HL-60/S4 (cell line): ENCODE data around the gene DNASE2.
"Not testable (repeated sequence)": the region's sequence is repeated elsewhere in the genome, so short reads cannot be mapped to it uniquely, and the experiment has no call there.

Experiments
- in situ Hi-C: fragments of 300-500 bp; cut with MboI; formaldehyde crosslinking; loops from 2 replicates; pipeline ENCODE4 v1.14.3; 2022; ENCODE audit warnings: low sequenced_read_pairs

DNASE2 gene, protein sequence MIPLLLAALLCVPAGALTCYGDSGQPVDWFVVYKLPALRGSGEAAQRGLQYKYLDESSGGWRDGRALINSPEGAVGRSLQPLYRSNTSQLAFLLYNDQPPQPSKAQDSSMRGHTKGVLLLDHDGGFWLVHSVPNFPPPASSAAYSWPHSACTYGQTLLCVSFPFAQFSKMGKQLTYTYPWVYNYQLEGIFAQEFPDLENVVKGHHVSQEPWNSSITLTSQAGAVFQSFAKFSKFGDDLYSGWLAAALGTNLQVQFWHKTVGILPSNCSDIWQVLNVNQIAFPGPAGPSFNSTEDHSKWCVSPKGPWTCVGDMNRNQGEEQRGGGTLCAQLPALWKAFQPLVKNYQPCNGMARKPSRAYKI

DNA sequence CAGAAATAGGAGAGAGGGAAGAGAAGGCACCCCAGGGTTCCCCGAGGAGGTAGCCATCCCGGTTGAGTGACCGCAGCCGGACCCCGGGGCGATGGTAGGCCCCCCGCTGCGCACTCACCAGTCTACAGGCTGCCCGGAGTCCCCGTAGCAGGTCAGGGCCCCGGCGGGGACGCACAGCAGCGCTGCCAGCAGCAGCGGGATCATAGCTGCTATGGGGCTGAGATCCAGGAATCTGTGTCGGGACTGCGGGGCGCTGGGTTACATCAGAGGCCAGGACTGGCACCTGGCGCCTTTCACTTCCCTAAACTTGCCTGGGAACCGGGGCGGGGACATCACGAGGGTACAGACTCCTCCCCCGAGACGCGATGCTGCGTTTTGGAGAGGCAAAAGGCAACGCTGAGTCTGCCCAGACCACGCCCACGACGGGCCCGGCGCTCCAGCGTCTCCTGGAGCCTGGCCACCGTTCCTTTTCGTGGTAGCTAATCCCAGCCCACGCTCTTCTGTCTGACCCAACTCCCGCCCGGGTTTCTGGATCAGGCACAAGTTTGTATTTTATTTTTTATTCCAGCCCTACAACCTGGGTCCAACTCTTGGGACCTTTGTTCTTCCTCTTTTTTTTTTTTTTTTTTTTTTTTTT, at the start of gene DNASE2:
Gene DNASE2, minus strand, starts transcription at position 278 of the 637 bp plus-strand sequence. Its CDS starts 74 bp downstream, at position 204.
- in situ Hi-C loops, result no loop called here

DNA sequence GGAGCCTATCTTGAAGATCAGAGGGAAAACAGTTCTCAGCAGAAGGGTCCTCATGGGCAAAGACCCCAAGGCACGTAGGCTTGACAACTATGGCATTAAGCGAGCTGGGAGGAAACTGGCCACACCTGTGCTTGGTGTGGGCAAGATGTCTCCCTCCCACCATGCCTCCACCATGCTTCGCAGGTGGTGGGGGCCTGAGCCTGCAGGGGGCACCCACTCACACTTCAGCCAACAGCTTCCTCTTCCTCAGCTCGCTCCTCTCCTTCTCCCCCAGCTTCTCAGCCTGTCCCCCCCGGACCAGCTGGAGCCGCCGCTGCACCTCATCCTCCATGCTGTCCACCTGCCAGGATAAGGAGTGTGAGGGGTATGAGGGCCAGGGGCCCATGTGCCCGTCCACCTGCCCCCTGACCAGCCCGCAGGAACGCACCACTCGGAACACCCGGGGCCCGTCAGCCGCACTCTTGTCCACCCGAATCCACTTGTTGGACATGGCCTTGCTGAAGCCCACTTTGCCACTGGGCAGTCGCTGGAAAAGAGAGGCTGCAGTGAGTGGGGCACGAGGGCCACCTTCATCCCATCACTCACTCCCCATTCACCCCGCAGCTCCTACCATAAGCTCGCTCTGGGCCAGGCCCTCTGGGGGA, 48.9 kb upstream of the DNASE2 start:
- in situ Hi-C loops, result no loop called here

DNA sequence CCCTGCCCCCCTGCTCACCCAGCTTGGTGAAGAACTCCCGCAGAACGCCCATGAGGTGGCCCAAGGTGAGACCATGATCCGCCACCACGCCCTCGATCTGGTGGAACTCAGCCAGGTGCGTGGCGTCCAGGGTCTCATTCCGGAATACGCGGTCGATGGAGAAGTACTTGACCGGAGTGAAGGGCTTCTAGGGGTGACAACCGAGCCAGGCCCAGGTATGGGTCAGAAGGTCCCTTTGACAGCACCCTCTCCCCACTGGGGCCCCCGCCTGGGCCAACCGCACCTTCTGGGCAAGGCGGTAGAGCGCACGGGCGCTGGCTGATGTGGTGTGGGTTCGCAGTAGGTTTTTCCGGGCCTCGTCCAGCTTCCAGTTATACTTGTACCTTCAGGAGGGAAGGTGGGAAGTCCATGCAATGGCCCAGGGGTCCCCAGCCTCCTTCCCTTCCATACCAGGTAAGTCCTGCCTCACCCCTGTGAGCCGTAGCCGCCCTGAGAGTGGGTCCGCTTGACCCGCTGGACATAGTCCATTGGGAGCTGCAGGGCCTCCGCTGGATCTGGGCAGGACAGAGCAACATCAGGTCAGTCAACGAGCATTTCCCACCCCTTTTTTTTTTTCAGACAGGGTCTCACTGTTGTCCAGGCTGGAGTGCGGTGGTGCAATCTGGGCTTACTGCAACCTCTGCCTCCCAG, 43.5 kb upstream of the DNASE2 start:
- in situ Hi-C loops, result no loop called here

DNA sequence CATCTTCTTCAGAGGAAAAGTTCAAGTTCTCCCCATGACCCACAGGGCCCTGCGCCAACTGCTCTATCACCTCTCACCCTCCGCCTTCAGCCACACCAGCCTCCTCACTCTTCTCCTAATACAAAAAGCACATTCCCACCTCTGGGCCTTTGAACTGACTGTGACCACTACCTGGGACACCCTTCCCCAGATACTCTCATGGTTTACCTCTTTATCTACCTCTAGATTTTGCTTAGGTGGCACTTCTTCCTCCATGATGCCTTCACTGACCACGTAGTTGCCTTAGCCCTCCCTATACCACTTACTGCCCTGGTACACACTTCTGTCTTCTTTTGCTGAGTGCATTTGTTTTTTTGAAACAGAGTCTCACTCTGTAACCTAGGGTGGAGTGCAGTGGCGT, 41.7 kb upstream of the DNASE2 start:
- in situ Hi-C loops, result no loop called here

DNA sequence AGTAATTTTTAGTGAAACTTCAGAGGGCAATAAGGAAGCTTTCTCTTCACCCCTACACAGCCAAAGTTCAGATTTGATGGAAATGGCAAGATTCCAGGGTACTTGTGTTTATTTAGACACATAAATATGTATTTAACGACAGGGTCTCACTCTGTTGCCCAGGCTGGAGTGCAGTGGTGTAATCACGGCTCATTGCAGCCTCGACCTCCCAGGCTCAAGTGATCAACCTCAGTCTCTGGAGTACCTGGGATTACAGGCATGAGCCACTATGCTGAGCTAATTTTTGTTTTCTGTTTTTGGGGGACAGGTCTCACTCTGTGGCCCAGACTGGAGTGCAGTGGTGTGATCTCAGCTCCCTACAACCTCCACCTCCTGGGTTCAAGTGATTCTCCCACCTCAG, 39.8 kb upstream of the DNASE2 start:
- in situ Hi-C loops, result no loop called here

DNA sequence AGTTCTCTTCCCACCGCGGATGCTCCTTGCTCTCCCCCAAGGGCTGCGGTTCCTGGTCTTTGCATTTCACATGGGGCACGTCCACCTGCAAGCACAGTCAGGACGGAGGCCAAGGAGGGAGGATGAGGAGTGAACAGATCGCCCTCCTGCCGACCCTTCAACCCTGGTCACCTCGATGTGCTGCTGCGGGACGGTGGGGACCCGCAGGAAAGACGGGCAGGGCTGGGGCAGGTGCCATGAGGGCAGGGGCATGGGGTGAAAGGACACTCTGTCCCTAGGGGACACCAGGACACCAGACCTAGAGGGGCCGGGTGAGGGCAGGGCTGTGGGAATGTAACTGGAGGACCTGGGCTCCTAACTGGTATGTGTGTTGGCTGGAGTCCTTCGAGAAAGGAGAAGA, 37.0 kb upstream of the DNASE2 start:
- in situ Hi-C loops, result no loop called here

DNA sequence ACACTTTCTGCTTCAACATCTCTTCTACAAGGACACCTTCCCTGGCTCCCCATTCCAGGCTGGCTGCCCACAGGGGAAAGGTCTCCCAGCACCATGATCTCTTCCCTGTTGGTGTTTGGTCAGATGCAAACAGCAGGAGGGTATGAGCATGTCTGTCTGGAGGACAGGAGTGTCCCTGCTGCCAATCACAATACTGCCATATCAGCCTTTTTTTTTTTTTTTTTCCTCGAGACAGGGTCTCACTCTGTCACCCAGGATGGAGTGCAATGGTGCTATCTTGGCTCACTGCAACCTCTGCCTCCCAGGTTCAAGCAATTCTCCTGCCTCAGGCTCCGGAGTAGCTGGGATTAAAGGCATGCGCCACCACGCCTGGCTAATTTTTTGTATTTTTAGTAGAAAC, 34.6 kb upstream of the DNASE2 start:
- in situ Hi-C loops, result not testable (repeated sequence)

DNA sequence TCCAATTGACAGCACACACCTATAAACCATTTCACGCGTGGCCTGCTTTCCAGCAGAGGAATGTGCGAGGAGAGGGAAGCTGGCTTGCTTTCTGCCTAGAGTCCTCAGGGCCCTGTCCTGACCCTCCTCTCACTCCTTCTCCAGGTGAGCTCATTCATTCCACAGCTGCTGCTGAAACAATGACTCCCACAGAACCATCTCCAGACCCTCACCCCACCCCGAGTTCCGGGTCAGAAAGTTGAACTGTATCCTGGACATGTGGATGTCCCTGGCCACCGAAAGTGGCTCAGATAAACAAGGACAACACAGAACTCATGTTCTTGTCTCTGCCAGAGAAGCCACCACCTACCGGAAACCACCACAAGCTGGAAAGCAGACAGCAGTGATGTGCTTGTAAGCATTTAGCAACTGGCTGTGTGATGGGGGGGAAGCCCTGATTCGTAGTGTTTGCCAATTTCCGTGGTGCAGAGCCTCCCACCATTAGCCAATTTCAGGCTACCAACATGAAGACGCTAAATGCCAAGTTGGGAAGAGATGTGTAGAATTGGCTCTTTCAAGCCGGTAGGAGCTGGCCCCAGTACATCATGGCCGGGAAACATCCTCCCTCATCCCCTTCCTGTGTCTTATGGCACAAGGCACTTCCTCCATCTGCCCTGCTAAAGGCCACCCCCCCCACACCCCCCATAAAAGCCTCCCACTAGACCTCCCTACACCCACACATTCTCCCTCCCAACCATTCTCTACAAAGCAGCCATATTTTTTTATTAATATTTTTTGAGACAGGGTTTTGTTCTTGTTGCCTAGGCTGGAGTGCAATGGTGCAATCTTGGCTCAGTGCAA, 32.8 kb upstream of the DNASE2 start:
- in situ Hi-C loops, result no loop called here

DNA sequence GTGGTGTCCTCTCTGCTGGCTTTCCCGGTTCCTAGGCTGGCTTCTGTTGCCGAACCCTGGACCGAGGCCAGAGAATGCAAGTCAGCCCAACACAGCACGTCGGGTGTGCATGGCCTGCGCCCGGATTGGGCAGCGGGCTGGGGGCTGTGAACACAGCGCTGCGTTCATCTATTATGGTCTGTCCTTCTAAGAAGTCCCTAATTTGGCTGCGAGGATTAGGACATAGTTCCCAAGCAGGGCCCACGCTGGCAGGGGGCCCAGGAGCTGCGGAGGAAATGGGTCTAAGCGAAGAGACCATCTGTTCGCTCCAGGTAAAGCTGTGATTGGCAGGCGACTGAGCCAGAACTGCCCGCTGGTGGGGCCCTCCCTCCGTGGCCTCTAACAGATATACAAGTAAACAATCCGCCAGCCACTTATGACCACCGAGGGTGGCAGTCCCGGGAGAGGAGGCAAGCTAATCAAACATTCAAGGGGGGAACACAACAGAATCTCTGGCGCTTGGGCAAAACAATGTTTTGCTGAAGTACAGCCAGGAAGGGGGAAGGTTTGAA, 31.8 kb upstream of the DNASE2 start:
- in situ Hi-C loops, result no loop called here

DNA sequence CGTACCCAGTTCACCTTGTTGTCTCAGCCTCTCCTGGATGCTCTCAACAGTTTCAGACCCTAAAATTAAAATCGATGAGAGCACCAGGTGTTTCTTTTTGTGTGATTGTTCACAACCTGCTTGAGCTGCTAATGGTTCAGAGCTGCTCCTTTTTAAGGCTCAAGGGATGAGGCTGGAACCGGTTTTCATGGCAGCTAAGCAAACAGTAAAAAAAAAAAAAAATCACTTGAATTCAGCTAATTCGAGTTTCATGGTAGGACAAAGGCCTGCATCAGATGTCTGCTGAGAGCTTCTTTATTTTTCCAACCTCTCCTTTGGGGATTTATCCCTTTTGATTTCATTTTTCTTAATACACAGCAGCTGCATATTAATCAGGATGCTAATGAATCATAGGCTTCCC, 31.3 kb upstream of the DNASE2 start:
- in situ Hi-C loops, result no loop called here

DNA sequence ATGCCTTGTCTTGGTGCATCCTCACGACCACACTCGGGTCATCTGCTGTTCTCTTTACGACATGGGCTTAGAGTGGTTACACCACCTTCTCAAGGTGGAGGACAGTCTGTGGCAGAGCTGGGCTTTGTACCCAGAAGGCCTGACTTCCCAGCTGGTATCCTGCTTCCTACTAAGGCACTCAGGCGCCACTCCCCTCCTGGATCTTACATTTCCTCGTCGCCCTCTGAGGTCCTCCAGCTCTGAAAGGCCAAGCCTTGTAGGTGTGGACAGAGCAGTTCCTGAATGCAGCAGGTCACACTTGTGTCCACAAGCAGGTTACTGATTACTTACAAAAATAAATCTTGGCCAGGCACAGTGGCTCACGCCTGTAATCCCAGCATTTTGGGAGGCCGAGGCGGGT, 25.9 kb upstream of the DNASE2 start:
- in situ Hi-C loops, result no loop called here

DNA sequence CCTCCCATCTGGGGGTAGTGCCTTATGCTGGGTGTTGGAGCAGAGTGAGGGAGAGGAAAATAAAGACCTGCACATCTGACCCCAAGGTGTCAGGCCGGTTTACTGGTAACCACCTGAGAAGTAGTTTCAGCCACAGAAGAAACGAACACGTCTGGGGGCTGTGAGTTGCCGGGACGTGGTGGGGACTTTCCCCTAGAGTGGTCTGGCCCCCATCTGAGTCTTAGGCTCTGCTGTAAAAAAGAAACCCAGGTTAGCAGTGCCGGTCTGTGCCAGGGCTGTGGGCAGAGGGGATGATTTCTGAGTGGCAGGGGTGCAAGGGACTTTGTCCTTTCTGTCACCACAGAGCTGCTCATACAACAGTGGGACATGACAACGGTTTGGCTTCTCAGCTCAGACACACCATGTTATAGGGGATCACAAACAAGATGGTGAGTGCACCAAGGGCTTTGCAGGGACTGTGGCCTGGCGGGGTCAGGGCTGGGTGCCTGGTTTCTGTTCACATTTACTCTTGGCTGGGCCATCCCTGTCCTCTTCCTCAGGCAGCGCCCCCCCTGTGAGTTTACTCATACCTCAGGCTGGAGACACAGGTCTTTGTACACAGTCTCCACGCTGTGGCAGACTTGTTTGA, 18.8 kb upstream of the DNASE2 start:
- in situ Hi-C loops, result no loop called here

DNA sequence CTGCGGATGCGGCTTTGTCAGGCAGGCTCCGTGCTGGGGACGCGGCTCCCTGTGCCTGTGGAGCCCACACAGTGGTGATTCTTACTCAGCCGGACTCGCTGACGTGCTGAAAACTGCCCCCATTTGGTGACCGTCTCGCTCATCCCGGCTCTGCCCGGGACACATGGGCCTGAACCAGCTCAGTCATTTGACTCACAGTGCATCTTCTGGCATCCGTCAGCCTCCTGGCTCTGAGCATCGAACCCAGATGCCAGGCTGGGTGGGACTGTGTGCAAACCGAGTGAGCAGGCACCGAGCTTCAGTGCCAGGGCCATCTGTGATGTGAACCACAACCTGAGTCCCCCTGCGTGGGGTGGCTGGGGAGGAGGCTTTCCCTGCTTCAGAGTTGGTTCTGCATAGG, 15.2 kb upstream of the DNASE2 start:
- in situ Hi-C loops, result no loop called here

DNA sequence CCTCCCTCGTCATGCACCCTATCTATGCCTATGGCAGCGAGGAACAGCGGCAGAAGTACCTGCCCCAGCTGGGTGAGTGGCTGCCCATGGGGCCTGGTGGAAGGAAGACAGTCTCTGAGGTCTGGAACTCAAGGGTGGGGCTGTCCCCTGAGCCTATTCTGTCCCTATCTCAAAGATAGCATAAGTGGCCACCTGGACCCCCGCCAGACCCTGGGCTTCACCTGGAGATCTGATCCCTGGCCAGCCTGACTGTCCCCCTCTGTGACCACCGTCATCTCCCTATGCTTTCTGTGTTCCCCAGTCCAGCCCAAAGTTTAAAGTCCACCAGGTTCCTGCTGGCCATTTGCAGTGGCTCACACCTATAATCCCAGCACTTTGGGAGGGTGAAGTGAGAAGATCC, 12.3 kb upstream of the DNASE2 start:
- in situ Hi-C loops, result no loop called here

DNA sequence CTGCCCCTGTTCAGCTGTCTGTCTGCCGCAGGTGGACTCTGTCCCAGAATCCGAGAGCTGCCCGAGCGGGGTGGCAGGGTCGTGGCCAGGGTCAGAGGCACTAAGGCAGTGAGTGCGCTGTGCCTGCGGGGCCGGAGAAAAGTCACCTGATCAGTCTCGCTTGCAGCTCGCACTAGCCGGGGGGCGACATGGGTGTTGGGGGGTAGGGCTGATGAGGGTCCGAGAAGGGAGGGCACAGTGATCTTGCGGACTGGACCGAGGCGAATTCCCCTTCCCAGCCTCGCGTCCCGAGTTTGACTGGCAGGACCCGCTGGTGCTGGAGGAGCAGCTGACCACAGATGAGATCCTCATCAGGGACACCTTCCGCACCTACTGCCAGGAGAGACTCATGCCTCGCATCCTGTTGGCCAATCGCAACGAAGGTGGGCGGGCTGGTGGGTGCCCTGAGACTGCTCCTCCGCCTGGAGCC, 10.3 kb upstream of the DNASE2 start:
- in situ Hi-C loops, result no loop called here

DNA sequence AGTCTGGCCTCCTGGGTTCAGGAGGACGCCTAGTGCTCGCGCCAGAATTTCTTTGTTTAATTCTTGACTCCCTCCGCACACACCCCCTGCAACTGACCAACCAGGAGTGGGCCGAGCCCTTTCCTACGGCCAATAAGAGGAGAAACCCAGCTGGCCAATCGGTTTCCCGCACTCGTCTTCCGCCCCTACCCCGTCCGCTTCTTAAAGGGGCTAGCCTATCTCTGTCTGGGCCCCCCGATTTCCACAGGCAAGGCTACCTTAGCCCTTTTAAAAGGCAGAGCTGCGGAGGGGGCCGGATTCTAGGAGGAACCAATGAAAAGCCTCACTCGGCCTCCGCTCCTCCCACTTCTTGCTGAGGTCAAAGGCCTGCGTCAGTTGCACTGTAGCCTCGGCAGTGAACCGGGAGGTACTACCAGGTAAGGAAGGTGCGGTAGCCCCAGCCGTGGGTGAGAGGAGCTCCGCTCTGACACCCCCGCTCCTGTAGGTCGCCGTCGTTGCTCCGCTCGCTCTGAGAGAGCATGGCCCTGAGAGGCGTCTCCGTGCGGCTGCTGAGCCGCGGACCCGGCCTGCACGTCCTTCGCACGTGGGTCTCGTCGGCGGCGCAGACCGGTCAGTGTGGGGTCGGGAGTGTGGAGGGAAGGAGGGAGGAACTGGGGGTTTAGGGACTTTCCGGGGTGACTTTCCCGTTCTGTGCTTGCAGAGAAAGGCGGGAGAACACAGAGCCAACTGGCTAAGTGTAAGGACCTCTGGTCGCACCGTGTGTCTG, 9.7 kb upstream of the DNASE2 start, which contains the start of gene GCDH:
Gene GCDH, plus strand, starts transcription at position 374 of the 766 bp plus-strand sequence. Its CDS starts 145 bp downstream, at position 519.
- in situ Hi-C loops, result no loop called here

DNA sequence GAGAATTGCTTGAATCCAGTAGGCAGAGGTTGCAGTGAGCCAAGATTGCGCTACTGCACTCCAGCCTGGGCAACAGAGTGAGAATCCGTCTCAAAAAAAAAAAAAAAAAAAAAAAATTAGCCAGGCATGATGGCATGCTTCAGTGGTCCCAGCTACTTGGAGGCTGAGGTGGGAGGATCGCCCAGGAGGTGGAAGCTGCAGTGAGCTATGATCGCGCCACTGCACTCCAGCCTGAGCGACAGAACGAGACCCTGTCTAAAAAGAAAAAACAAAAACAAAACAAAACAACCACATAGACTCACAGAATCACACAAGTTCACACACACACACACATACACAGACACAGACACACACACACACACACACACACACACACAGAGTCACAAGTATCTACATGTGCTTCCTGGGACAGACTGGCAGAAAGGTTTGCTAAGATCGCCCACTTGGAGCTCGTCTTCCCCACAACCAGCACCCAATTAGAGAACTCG, 9.1 kb upstream of the DNASE2 start:
- in situ Hi-C loops, result not testable (repeated sequence)

DNA sequence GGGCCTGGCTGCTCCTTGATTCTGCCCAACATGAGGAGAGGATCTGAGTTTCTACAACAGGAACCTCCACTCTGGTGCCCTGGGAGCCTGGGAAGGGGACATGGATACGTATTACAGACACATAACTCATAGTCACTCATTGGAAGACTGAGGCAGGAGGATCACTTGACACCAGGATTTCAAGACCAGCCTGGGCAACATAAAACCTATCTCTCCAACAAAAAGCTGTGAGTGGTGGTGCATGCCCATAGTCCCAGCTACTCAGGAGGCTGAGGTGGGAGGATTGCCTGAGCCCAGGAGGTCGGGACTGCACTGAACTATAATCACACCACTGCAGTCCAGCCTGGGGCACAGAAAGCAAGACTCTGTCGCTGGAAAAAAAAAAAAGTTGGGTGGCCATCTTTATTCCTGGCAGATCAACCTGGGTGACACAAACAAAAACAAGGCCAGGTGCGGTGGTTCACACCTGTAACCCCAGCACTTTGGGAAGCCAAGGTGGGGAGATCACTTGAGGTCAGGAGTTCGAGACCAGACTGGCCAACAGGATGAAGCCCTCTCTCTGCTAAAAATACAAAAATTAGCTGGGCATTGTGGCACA, 6.9 kb upstream of the DNASE2 start:
- in situ Hi-C loops, result no loop called here
